ENCODE data around the gene SEPTIN12. TPM values are rescaled to one million over a fixed set of nuclear protein-coding genes. Genes with fewer than 3 reads are reported as not detected.
"Not testable (repeated sequence)": the region's sequence is repeated elsewhere in the genome, so short reads cannot be mapped to it uniquely, and the experiment has no call there.

Gene SEPTIN12
- total RNA-seq, 2 experiments from 2014 or later: not detected

GRCh38 chr16:4750896-4751295 is 37.2 kb downstream of the SEPTIN12 start:
- CTCF ChIA-PET: no interaction called here
- no peak overlapping the region for H3K4me3 Mint-ChIP-seq

GRCh38 chr16:4749700-4750257 is 38.4 kb downstream of the SEPTIN12 start:
- Mint-ChIP-seq H3K4me3 (no peak overlapping the region), H3K36me3 (ENCODE audit: low read depth) (peaks cover 14% of the 10 kb centered on the region), H3K27me3 (no peaks in the 10 kb centered on the region), H3K27ac (no peak overlapping the region), H3K4me1 (peaks cover 2% of the 10 kb centered on the region), H3K9me3 (no peaks in the 10 kb centered on the region)
- no peak for DNase-seq
- CTCF ChIA-PET: interaction anchor here (0.6 kb wide), 1 partner anchor 122 kb away, joined by 4 read pairs; no protein-coding TSS in a partner anchor
- POLR2A ChIA-PET: no interaction called here

More at GRCh38 chr16:4750896-4751295, 37.2 kb downstream of the SEPTIN12 start:
- no peak overlapping the region for H3K27ac Mint-ChIP-seq
- H3K27me3 Mint-ChIP-seq: no peaks in the 10 kb centered on the region
- POLR2A ChIA-PET: no interaction called here
- DNase-seq: no peak
- H3K4me1 Mint-ChIP-seq: peaks cover 2% of the 10 kb centered on the region
- H3K9me3 Mint-ChIP-seq: peaks cover 3% of the 10 kb centered on the region
- H3K36me3 Mint-ChIP-seq (ENCODE audit: low read depth): peaks cover 24% of the 10 kb centered on the region

DNA sequence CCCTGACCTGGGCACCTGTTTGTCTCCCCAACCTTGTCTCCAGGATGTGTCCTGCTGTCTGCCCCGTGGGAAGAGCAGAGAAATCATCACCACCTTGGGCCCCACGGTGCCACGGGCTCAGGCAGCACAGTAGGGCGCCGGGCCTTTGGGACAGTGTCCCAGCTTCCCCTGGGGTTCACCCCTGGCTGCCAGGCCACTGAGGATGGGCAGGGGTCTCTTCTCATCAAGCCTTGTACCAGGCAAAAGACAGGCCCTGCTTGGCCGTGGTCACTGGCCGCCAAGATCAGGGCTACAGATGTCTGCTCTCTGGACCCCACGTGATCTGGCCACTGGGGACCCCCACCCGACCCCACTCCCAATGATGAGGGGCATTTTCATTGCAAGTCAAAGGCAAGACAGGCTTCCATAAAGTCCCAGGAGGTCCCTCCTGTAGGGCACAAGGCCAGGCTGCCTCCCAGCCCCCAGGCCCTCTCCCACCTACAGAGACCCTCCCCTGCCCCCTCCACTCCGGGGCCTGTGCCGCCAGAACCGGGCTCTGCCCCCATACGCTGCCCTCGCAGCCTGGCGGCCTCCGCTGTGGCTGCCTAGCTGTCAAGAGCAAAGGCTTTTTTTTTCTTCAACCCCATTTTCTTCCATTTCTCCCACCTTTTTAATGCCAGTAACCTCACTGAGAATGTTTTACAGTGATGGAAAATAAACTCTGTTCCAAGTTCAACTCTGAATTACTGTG is 39.3 kb downstream of the SEPTIN12 start:
- DNase-seq: no peak
- Mint-ChIP-seq H3K27ac (no peak overlapping the region), H3K4me3 (no peak overlapping the region), H3K9me3 (no peaks in the 10 kb centered on the region), H3K36me3 (ENCODE audit: low read depth) (peaks cover 12% of the 10 kb centered on the region), H3K27me3 (no peaks in the 10 kb centered on the region), H3K4me1 (peaks cover 2% of the 10 kb centered on the region)
- ChIA-PET POLR2A (no interaction called here), CTCF (interaction anchor here (1.5 kb wide), 1 partner anchor 14 kb away, joined by 6 read pairs; the partner anchor contains the start of genes ANKS3 and DNAAF8)

DNA sequence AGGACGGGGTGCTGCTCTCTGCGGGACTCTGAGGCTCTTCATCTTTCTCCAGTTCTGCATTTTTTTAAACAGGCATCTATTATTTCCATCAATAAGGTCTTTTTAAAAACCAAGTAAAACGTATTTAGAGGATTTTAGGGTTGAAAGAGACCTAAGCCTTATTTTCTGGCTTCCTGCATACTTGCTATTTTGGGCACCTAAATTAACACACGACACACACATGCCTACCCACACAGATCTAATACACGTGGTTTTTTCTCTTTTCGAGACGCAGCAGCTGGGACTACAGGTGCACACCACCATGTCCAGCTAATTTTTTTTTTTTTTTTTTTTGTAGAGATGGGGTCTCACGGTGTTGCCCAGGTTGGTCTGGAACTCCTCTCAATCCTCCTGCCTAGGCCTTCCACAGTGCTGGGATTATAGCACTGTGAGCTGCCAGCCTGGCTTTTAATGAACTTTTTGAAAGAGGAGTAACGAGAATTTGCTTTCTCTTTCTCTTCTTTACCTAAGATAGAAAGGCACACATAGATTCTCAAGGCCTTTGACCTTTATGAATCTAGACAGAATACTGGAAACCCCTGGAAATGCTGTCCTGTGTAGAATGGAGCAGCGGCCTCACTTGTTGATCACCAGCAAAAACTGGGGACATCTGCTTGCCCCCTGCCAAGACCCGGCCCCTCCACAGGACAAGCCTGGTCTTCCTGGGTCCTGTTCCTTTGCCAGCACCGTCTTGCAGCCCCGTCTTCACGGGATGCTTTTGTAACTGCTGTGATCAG is 40.1 kb downstream of the SEPTIN12 start:
- Mint-ChIP-seq H3K9me3 (no peaks in the 10 kb centered on the region), H3K4me3 (no peak overlapping the region), H3K27me3 (no peaks in the 10 kb centered on the region), H3K27ac (peak overlapping the region; percentile 46), H3K36me3 (ENCODE audit: low read depth) (peaks cover 10% of the 10 kb centered on the region), H3K4me1 (peaks cover 8% of the 10 kb centered on the region)
- DNase-seq: no peak
- POLR2A ChIA-PET: no interaction called here
- CTCF ChIA-PET: interaction anchor here (1.0 to 1.5 kb wide), 3 partner anchors 13 to 267 kb away, joined by 3 to 6 read pairs (median 3); partner anchors contain the start of genes ANKS3 and DNAAF8

- POLR2A ChIA-PET: no interaction called here
- Mint-ChIP-seq H3K9me3 (no peaks in the 10 kb centered on the region), H3K36me3 (ENCODE audit: low read depth) (peaks cover 6% of the 10 kb centered on the region), H3K4me3 (no peak overlapping the region), H3K27me3 (no peaks in the 10 kb centered on the region), H3K27ac (no peak overlapping the region), H3K4me1 (peaks cover 11% of the 10 kb centered on the region)
- DNase-seq: no peak
- CTCF ChIA-PET: interaction anchor here (0.6 to 1.5 kb wide), 4 partner anchors 12 to 266 kb away, joined by 3 to 6 read pairs (median 3); partner anchors contain the start of genes ANKS3 and DNAAF8
Measured at GRCh38 chr16:4746991-4747574, 41.1 kb downstream of the SEPTIN12 start.

DNA sequence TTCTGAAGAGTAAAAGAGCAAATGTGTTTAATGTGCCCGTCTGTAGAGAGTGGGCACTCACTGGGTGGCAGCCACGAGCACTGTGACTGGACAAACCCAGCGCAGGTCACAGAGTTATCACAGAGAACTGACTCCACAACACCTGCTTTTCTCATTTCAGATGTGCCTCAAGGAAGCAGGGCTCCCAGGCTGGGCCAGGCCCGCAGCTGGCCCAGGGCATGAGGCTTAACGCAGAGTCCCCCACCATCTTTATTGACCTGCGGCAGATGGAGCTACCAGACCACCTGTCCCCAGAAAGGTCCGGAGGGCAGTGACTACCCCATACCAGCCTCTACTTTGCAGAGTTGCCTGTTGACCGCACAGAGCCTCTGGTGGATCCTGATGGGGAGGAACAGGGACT is 41.9 kb downstream of the SEPTIN12 start:
- Mint-ChIP-seq H3K27me3 (no peaks in the 10 kb centered on the region), H3K4me1 (peaks cover 11% of the 10 kb centered on the region), H3K36me3 (ENCODE audit: low read depth) (peaks cover 4% of the 10 kb centered on the region), H3K4me3 (no peak overlapping the region), H3K9me3 (no peaks in the 10 kb centered on the region), H3K27ac (no peak overlapping the region)
- no peak for DNase-seq
- ChIA-PET POLR2A (no interaction called here), CTCF (no interaction called here)

DNA sequence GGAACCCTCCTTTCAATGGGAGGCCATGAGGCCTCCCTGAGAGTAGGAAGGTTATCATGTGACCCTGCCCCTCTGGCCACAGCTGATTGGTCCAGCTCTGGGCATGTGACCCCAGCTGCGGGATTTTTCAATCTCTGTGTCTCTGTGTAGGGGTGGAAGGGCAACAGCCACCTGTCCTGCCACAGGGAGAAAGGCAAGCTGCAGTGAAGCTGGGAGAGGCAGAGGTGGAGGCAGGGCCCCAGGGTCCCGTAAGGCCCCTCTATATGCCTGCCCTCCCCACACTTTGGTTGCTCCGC is 42.9 kb downstream of the SEPTIN12 start:
- H3K9me3 Mint-ChIP-seq: no peaks in the 10 kb centered on the region
- DNase-seq: no peak
- H3K27me3 Mint-ChIP-seq: no peaks in the 10 kb centered on the region
- no peak overlapping the region for H3K27ac Mint-ChIP-seq
- peaks cover 11% of the 10 kb centered on the region for H3K4me1 Mint-ChIP-seq
- ChIA-PET POLR2A (no interaction called here), CTCF (no interaction called here)
- H3K4me3 Mint-ChIP-seq: no peak overlapping the region
- H3K36me3 Mint-ChIP-seq (ENCODE audit: low read depth): no peaks in the 10 kb centered on the region

DNA sequence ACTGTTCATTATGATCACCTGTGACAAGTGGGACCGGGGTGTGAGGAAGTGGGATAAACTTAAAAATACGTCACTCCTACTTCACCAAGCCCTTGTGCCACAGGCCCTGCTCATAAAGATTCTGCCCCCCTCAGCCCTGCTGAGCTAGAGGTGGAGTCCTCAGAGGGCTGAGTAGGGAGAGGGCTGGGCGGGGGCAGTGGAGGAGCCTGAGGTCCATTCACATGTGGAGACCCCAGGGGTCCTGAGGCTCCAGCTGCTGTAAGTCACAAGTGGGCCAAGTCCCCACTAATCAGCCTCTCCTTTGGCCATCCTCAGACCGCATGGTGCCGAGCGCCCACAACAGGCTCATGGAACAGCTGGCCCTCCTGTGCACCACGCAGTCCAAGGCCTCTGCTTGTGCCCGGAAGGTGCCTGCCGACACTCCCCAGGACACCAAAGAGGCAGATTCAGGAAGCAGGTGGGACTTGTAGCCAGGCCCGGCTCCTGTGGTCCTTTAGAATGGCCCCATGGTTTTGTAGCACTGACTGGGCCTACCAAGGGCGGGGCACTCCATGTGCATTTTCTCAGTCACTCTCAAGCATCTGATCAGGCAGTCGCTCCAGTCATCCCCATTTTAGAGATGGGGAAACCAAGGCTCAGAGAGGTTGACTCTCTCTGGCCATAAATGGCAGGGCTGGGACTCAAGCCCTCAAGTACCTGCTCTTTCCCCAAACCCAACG is 43.4 kb downstream of the SEPTIN12 start:
- POLR2A ChIA-PET: no interaction called here
- peaks cover 11% of the 10 kb centered on the region for H3K4me1 Mint-ChIP-seq

DNA sequence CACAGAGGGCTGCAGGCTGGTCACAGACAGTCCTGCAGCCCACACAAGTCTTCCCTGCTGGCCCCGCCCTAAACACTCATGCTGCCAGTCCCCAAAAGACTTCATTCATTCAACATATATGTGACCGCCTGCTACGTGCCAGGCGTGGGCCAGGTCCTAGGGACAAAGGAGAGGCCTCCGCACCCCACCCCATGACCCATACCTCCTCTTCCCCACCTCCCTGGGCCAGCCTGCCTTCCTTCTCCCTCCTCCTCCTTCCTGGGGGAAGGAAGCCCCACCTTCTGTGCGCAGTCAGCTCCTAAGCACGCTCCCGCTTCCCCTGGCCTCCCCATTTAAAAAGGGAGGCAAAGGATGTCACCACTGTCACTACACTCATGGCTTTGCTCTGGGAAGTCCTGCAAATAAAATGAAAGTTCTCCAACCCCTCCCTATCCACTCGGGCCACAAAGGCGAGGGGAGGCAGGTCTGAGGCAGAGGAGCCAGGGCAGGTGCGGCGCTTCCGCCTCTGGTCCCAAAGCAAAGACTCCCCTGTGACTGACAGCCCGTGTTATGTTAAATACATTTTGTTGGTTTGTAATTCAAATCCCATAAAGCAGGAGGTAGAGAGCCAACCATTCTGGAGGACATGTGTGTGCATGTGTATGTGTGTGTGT is 44.8 kb downstream of the SEPTIN12 start:
- H3K27ac Mint-ChIP-seq: no peak overlapping the region
- ChIA-PET POLR2A (no interaction called here), CTCF (no interaction called here)
- H3K4me3 Mint-ChIP-seq: no peak overlapping the region
- H3K9me3 Mint-ChIP-seq: no peaks in the 10 kb centered on the region
- H3K36me3 Mint-ChIP-seq (ENCODE audit: low read depth): no peaks in the 10 kb centered on the region
- DNase-seq: no peak
- peaks cover 11% of the 10 kb centered on the region for H3K4me1 Mint-ChIP-seq
- H3K27me3 Mint-ChIP-seq: no peaks in the 10 kb centered on the region

More for the DNA sequence above, 43.4 kb downstream of the SEPTIN12 start:
- no peak overlapping the region for H3K4me3 Mint-ChIP-seq
- no peaks in the 10 kb centered on the region for H3K9me3 Mint-ChIP-seq
- no peak for DNase-seq
- H3K27me3 Mint-ChIP-seq: no peaks in the 10 kb centered on the region
- H3K36me3 Mint-ChIP-seq (ENCODE audit: low read depth): no peaks in the 10 kb centered on the region
- no peak overlapping the region for H3K27ac Mint-ChIP-seq
- CTCF ChIA-PET: no interaction called here

GRCh38 chr16:4738370-4738769 is 49.8 kb downstream of the SEPTIN12 start:
- H3K27me3 Mint-ChIP-seq; H3K27ac Mint-ChIP-seq; H3K4me3 Mint-ChIP-seq; H3K36me3 Mint-ChIP-seq (ENCODE audit: low read depth); DNase-seq; H3K9me3 Mint-ChIP-seq; POLR2A ChIA-PET: not testable (repeated sequence)
- peaks cover 16% of the 10 kb centered on the region for H3K4me1 Mint-ChIP-seq
- CTCF ChIA-PET: interaction anchor here (0.7 kb wide), 1 partner anchor 12 kb away, joined by 3 read pairs; no protein-coding TSS in a partner anchor

DNA sequence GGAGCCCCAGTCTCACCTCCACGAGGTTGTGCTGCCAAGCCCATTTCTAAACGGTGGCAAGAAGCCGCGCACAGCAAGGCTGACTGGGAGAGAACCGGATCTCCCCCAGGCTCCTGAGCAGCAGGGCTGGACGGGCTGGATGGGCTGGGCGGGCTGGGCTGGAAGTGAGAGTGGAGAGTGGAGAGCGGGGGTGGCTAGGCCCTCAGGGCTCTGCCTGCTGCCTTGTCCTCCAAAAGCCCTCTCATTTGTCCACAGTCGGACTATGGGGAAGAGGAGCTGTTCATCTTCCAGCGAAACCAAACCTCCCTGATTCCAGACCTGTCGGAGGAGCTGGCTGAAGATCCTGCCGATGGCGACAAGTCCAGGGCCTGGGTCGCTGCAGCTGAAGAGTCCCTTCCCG is 50.6 kb downstream of the SEPTIN12 start:
- DNase-seq: no peak
- no peaks in the 10 kb centered on the region for H3K9me3 Mint-ChIP-seq
- ChIA-PET CTCF (interaction anchor here (0.6 to 1.4 kb wide), 2 partner anchors 31 to 119 kb away, joined by 3 to 5 read pairs; no protein-coding TSS in a partner anchor), POLR2A (no interaction called here)
- H3K27ac Mint-ChIP-seq: no peak overlapping the region
- no peaks in the 10 kb centered on the region for H3K27me3 Mint-ChIP-seq
- H3K36me3 Mint-ChIP-seq (ENCODE audit: low read depth): no peaks in the 10 kb centered on the region
- H3K4me3 Mint-ChIP-seq: no peak overlapping the region
- peaks cover 17% of the 10 kb centered on the region for H3K4me1 Mint-ChIP-seq

DNA sequence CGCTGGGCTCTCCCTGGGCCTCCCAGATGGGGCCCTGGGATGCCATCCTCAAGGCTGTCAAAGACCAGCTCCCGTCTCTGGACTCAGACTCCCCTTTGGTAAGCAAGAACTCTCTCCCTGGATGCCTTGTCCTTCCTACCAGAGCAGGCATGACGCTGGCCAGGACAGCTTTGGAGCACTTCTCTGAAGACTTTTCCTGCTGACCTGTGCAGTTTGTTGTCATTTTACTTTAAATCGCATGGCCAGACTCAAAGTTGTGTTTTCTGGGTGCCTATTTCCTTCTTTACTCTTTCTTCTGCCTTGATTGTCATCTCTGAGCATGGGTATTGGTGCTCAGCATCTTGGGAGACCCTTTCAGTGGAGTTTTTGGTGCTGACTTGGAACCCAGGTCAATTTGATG is 51.6 kb downstream of the SEPTIN12 start:
- no peak overlapping the region for H3K27ac Mint-ChIP-seq
- no peaks in the 10 kb centered on the region for H3K27me3 Mint-ChIP-seq
- ChIA-PET POLR2A (no interaction called here), CTCF (interaction anchor here (1.4 kb wide), 1 partner anchor 32 kb away, joined by 3 read pairs; no protein-coding TSS in a partner anchor)
- no peak for DNase-seq
- H3K4me3 Mint-ChIP-seq: no peak overlapping the region
- H3K4me1 Mint-ChIP-seq: peaks cover 17% of the 10 kb centered on the region
- H3K36me3 Mint-ChIP-seq (ENCODE audit: low read depth): no peaks in the 10 kb centered on the region
- no peaks in the 10 kb centered on the region for H3K9me3 Mint-ChIP-seq

All from activated CD4-positive, alpha-beta T cell treated with anti-CD3 and anti-CD28 coated beads, Interleukin-2, amount 10 ng/mL, durations not matched to agents 7 days and 5 days (primary cell).